Tibial nerve (tissue), 4 donors: ENCODE measurements around the gene PER1. TPM values are rescaled to one million over a fixed set of nuclear protein-coding genes. Genes with fewer than 3 reads are reported as not detected.

Experiments
- DNase-seq, 2 donors: peaks; one replicate each; pipeline ENCODE4 v3.0.0-alpha.2; 2019; ENCODE audit warnings: low spot score in 2 of 2
- H3K27ac ChIP-seq, 4 donors: fragments of 200-600 bp; sonication (generic) in 3 of 4; one replicate each; pipeline ENCODE4 v1.5.1; 2017 to 2019; ENCODE audit warnings: mild to moderate bottlenecking in 1 of 4
- H3K27me3 ChIP-seq, 2 donors: fragments of 200-600 bp; sonication (generic) in 1 of 2; one replicate each; pipeline versions ENCODE4 v1.5.1 to v1.6.0; 2017 to 2019
- H3K36me3 ChIP-seq, 3 donors: fragments of 200-600 bp; sonication (generic); one replicate each; pipeline ENCODE4 v1.5.1; 2018 to 2019
- H3K4me1 ChIP-seq, 4 donors: fragments of 200-600 bp; sonication (generic) in 3 of 4; one replicate each; pipeline ENCODE4 v1.5.1; 2017 to 2019
- H3K4me3 ChIP-seq, 4 donors: fragments of 200-600 bp; sonication (generic) in 3 of 4; one replicate each; pipeline ENCODE4 v1.5.1; 2017 to 2019; ENCODE audit warnings: mild to moderate bottlenecking in 1 of 4, moderate library complexity in 1 of 4
- H3K9me3 ChIP-seq, 4 donors: fragments of 200-600 bp; sonication (generic) in 3 of 4; one replicate each; pipeline ENCODE4 v1.5.1; 2017 to 2019
- EP300 ChIP-seq, 2 donors: sonication (generic); formaldehyde crosslinking; IDR thresholded peaks; one replicate each; pipeline ENCODE4 v1.6.1; 2017; ENCODE audit warnings: antibody characterized with exemption in 2 of 2, mild to moderate bottlenecking in 1 of 2
- POLR2A ChIP-seq, 2 donors: fragments of 450-650 bp; IDR thresholded peaks; one replicate each; pipeline ENCODE4 v1.6.1; 2017; ENCODE audit warnings: antibody characterized with exemption in 2 of 2, mild to moderate bottlenecking in 2 of 2, moderate library complexity in 2 of 2
- WGBS, 2 donors: methylation state at CpG; one replicate each; pipeline ENCODE4 v1.1.5; 2018; 5-methylcytosine and 5-hydroxymethylcytosine counted together
- total RNA-seq, 4 donors: library from RNA; depleted of rRNA; stranded (reverse); fragments of >200 nt; gene quantifications; one replicate each; pipeline ENCODE4 v1.1.0, GENCODE V29; 2016
- TF ChIP-seq, protein P1 (sequence below), 5 experiments: fragments of 200-600 bp in 3 of 5; fragments of 450-650 bp in 2 of 5; sonication (generic) in 3 of 5; IDR thresholded peaks; one replicate each; pipeline ENCODE4 v1.5.1; 2016 to 2019; ENCODE audit warnings: antibody characterized with exemption in 5 of 5, mild to moderate bottlenecking in 3 of 5, moderate library complexity in 2 of 5

The PER1 gene
- total RNA-seq, 4 donors from 2014 or later = 157 to 328 (median 204) TPM

DNA sequence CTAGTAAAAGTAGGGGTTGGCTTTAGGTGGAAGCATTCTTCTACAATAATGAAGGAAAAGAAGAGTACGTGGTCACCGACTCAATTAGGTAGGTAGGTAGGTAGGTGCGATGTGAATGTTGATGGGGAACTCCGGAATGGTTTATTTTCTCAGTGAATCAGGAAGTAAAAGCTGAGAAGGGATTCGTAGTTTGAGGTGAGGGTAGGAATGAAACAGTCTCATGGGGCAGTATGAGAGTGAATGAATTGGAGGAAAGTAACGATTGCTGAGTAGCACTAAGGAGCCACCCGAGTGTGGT lies 13.9 kb downstream of the PER1 start:
- WGBS, 2 donors = 2% methylated on average over 7 of the region's 7 CpGs
- Histone ChIP-seq H3K36me3 (peaks cover 7 to 39% (median 29%) of the 10 kb centered on the region in 3 donors), H3K27ac (peak overlapping the region; percentile 85 to 100 (median 92)), H3K4me1 (peaks cover 0 to 50% (median 9%) of the 10 kb centered on the region in 4 donors), H3K4me3 (peak overlapping the region in 2 of 4 donors; percentile 35), H3K27me3 (no peaks in the 10 kb centered on the region), H3K9me3 (no peaks in the 10 kb centered on the region)
- DNase-seq = no peak
- TF ChIP-seq EP300 (IDR thresholded peaks at IDR 0.05) (no peak), POLR2A (IDR thresholded peaks at IDR 0.05) (no peak)
- TF ChIP-seq, protein P1, sequence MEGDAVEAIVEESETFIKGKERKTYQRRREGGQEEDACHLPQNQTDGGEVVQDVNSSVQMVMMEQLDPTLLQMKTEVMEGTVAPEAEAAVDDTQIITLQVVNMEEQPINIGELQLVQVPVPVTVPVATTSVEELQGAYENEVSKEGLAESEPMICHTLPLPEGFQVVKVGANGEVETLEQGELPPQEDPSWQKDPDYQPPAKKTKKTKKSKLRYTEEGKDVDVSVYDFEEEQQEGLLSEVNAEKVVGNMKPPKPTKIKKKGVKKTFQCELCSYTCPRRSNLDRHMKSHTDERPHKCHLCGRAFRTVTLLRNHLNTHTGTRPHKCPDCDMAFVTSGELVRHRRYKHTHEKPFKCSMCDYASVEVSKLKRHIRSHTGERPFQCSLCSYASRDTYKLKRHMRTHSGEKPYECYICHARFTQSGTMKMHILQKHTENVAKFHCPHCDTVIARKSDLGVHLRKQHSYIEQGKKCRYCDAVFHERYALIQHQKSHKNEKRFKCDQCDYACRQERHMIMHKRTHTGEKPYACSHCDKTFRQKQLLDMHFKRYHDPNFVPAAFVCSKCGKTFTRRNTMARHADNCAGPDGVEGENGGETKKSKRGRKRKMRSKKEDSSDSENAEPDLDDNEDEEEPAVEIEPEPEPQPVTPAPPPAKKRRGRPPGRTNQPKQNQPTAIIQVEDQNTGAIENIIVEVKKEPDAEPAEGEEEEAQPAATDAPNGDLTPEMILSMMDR (IDR thresholded peaks at IDR 0.05) = no peak

DNA sequence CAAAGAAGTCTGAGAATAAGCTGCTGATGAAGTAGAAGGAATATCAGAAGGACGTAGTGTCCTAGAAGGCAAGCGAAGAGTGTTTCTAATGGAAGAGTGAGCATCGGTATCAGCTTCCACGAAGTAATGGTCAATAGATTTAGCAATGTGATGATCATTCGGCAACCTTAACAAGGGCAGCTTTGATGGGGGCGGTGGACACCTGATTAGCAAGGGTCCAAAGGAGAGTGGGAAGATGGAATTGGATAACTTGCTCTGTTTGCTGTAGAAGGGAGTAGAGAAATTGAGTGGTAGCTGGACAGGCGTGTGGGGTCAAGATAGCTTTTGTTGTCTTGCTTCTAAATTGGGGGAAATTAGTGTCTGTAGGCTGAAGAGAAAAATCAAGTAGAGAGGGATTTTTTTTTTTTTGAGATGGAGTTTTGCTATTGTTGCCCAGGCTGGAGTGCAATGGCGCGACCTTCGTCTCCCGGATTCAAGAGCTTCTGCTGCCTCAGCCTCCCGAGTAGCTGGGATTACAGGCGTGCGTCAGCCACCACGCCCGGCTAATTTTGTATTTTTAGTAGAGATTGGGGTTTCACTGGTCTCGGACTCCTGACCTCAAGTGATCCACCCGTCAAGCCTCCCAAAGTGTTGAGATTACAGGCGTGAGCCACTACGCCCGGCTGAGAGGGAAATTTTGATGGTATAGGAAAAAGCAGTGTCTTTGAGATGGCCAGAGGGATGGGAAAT lies 14.4 kb downstream of the PER1 start:
- peak in 1 of 2 donors; percentile 22 for DNase-seq

DNA sequence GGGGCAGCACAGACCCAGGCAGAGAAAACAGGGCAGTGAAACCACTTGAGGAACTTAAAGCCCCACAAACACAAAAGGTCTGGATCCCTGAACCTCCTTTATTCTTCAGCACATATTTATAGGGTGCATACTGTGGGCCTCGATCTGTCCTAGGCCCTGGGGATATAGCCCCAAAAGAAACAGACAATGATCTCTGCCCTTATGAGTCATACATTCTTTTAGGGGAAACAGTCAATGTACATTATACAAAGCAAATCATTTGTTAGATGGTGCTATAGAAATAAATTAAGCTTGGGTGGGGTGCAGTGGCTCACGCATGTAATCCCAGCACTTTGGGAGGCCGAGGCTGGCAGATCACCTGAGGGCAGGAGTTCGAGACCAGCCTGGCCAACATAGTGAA lies 18.3 kb downstream of the PER1 start:
- Histone ChIP-seq H3K36me3 (no peaks in the 10 kb centered on the region), H3K27ac (no peak overlapping the region), H3K27me3 (no peaks in the 10 kb centered on the region), H3K4me3 (no peak overlapping the region), H3K9me3 (no peaks in the 10 kb centered on the region), H3K4me1 (peaks cover 0 to 11% (median 3%) of the 10 kb centered on the region in 4 donors)
- no peak for TF ChIP-seq EP300 (IDR thresholded peaks at IDR 0.05)
- TF ChIP-seq, protein P1 (IDR thresholded peaks at IDR 0.05) = no peak
- no peak for TF ChIP-seq POLR2A (IDR thresholded peaks at IDR 0.05)
- WGBS, 2 donors = 56 to 77% methylated on average over 4 of the region's 4 CpGs
- no peak for DNase-seq

More for the DNA sequence above, 14.4 kb downstream of the PER1 start:
- Histone ChIP-seq H3K36me3 (peaks cover 7 to 34% (median 24%) of the 10 kb centered on the region in 3 donors), H3K4me1 (peaks cover 0 to 45% (median 9%) of the 10 kb centered on the region in 4 donors), H3K9me3 (no peaks in the 10 kb centered on the region), H3K27me3 (no peaks in the 10 kb centered on the region), H3K27ac (peak overlapping the region; percentile 85 to 100 (median 92)), H3K4me3 (peak overlapping the region in 2 of 4 donors; percentile 35)
- WGBS, 2 donors = 34 to 35% methylated on average over 21 of the region's 21 CpGs
- TF ChIP-seq EP300 (IDR thresholded peaks at IDR 0.05) (no peak), POLR2A (IDR thresholded peaks at IDR 0.05) (no peak)

DNA sequence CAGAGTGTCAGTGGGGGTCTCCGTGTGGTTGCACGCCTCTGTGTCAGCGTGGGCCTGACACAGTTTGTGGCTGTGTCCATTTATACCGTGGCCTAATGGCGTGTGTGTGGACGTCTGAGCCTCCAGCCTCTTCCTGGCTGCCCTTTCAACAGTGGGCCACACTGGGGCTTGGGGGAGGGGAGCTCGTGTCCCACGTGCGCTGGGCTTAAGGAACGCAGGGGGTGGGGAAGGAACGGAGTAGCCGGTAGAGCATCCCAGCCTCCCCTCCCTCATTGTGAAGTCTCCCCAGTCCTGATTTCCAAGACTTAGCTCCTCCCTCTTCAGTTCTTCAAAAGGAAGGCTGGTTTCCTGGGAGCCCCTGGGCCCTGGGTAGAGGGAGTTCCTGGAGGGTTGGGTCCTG lies 18.8 kb downstream of the PER1 start:
- Histone ChIP-seq H3K27me3 (no peaks in the 10 kb centered on the region), H3K36me3 (no peaks in the 10 kb centered on the region), H3K27ac (no peak overlapping the region), H3K4me3 (no peak overlapping the region), H3K4me1 (peaks cover 0 to 8% (median 3%) of the 10 kb centered on the region in 4 donors), H3K9me3 (no peaks in the 10 kb centered on the region)
- no peak for DNase-seq
- TF ChIP-seq EP300 (IDR thresholded peaks at IDR 0.05) (no peak), POLR2A (IDR thresholded peaks at IDR 0.05) (no peak)
- TF ChIP-seq, protein P1 (IDR thresholded peaks at IDR 0.05) = no peak
- WGBS, 2 donors = 41 to 52% methylated on average over 12 of the region's 12 CpGs

DNA sequence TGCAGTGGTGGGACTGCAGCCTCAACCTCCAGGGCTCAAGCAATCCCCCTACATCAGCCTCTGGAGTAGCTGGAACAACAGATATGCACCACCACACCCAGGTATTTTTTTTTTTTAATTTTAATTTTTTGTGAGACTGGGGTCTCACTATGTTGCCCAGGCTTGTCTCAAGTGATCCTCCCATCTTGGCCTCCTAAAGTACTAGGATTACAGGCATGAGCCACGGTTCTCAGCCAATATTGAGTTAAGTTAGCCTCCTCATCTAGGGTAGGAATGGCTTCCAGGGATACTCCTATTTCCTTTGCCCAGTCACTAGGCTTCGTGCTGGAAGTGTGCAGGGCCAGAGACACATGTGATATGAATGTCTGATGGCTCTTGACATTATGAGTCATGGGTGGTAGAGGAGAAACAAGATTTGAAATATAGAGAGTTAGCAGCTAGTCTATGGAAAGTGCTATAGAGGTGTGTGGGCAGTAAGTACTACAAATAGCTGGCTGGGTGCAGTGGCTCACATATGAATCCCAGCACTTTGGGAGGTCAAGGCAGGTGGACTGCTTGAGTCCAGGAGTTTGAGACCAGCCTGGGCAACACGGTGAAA lies 20.3 kb downstream of the PER1 start:
- no peak overlapping the region for H3K4me3 ChIP-seq
- H3K36me3 ChIP-seq = no peaks in the 10 kb centered on the region
- no peak for DNase-seq
- H3K27me3 ChIP-seq = no peaks in the 10 kb centered on the region
- TF ChIP-seq POLR2A (IDR thresholded peaks at IDR 0.05) (no peak), EP300 (IDR thresholded peaks at IDR 0.05) (no peak)
- TF ChIP-seq, protein P1 (IDR thresholded peaks at IDR 0.05) = no peak
- H3K4me1 ChIP-seq = peaks cover 0 to 8% (median 2%) of the 10 kb centered on the region in 4 donors
- H3K9me3 ChIP-seq = no peaks in the 10 kb centered on the region
- WGBS, 2 donors = 77 to 79% methylated on average over 3 of the region's 3 CpGs
- H3K27ac ChIP-seq = no peak overlapping the region
